OCI-LY3 (cell line): ENCODE measurements around the gene HIKESHI.

ENCODE experiments used
- EZH2phosphoT487 ChIP-seq: fragments of 200-600 bp; shearing (Covaris generic); IDR thresholded peaks from 2 replicates; pipeline ENCODE4 v1.6.1; 2018; ENCODE audit warnings: antibody characterized with exemption, mixed run types, low read depth
- TF ChIP-seq, protein P1 (sequence below): fragments of 200-600, 300-600 bp; sonication (generic); IDR thresholded peaks from 2 replicates; pipeline ENCODE4 v1.5.1; 2014; ENCODE audit warnings: antibody characterized with exemption, low read length, low read depth

DNA sequence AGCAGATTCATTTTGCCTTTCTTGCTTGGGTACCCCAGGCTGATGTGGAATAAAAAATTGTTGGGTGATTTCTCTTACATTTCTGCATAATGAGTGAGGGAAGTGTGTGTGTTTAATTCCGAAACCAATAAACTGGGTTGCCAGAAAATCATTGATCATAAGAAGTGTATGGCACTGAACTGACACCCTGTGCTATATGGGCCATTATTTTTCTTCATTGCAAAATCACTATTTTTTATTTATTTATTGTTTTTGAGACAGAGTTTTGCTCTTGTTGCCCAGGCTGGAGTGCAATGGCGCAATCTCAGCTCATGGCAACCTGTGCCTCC, 14.6 kb upstream of the HIKESHI start:
- TF ChIP-seq, protein P1, sequence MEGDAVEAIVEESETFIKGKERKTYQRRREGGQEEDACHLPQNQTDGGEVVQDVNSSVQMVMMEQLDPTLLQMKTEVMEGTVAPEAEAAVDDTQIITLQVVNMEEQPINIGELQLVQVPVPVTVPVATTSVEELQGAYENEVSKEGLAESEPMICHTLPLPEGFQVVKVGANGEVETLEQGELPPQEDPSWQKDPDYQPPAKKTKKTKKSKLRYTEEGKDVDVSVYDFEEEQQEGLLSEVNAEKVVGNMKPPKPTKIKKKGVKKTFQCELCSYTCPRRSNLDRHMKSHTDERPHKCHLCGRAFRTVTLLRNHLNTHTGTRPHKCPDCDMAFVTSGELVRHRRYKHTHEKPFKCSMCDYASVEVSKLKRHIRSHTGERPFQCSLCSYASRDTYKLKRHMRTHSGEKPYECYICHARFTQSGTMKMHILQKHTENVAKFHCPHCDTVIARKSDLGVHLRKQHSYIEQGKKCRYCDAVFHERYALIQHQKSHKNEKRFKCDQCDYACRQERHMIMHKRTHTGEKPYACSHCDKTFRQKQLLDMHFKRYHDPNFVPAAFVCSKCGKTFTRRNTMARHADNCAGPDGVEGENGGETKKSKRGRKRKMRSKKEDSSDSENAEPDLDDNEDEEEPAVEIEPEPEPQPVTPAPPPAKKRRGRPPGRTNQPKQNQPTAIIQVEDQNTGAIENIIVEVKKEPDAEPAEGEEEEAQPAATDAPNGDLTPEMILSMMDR: no peak
- no peak for TF ChIP-seq EZH2phosphoT487
